ENCODE measurements around the gene TP53I13. TPM values are rescaled to one million over a fixed set of nuclear protein-coding genes. Genes with fewer than 3 reads are reported as not detected.

Gene TP53I13
- total and polyA plus RNA-seq, 9 donors = 29.3 to 45.1 (median 34.1) TPM

DNA sequence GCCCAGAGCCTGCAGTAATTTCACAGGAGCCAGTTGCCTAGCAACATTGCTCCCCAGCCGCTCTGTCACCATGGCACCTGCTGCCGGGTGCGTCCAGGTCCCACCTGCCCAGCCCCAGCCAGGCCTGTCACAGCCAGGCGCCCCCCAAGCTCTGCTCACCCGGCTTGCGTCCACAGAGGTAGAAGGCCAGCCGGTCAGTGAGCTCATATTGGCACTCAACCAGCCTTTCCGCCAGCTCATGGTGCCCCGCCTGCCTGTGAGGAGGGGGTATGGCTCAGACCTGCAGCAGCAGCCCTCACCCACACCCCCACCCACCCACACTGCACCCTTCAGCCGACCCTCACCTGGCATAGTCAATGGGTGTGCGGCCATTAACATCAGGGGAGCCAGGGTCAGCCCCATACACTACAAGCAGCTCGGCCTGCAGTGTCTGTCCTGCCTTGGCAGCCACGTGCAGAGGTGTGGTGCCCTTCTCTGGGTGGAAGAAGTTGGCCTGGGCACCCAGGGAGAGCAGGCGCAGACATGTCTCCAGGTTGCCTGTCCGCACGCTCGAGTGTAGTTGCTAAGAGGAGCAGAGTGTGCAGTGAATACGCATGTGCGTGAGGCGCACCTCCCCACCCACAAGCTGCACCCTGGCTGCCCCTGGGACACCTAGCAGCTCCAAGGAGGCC lies 13.2 kb downstream of the TP53I13 start:
- Histone ChIP-seq H3K27ac (ENCODE audit: low read length) (no peak overlapping the region), H3K27me3 (ENCODE audit: control insufficient read depth, insufficient read depth, low read length) (no peaks in the 10 kb centered on the region), H3K36me3 (ENCODE audit: control insufficient read depth, insufficient read depth, low read length) (peaks cover 79% of the 10 kb centered on the region), H3K4me3 (ENCODE audit: low read length) (no peak overlapping the region), H3K9me3 (replicated peaks; ENCODE audit: control insufficient read depth, low read depth, low read length) (no peaks in the 10 kb centered on the region), H3K4me1 (ENCODE audit: control insufficient read depth, insufficient read depth, low read length) (peaks cover 70% of the 10 kb centered on the region)
- DNase-seq = no peak
- 91% methylated on average over 13 of the region's 20 CpGs for WGBS (ENCODE audit: insufficient coverage)

GRCh38 chr17:29582254-29582765 lies 13.8 kb downstream of the TP53I13 start:
- H3K4me1 ChIP-seq (ENCODE audit: control insufficient read depth, insufficient read depth, low read length) = peaks cover 70% of the 10 kb centered on the region
- H3K27ac ChIP-seq (ENCODE audit: low read length) = no peak overlapping the region
- H3K9me3 ChIP-seq (replicated peaks; ENCODE audit: control insufficient read depth, low read depth, low read length) = no peaks in the 10 kb centered on the region
- DNase-seq = no peak
- WGBS (ENCODE audit: insufficient coverage) = 34% methylated on average over 4 of the region's 10 CpGs
- H3K36me3 ChIP-seq (ENCODE audit: control insufficient read depth, insufficient read depth, low read length) = peaks cover 77% of the 10 kb centered on the region
- no peaks in the 10 kb centered on the region for H3K27me3 ChIP-seq (ENCODE audit: control insufficient read depth, insufficient read depth, low read length)
- no peak overlapping the region for H3K4me3 ChIP-seq (ENCODE audit: low read length)

- Histone ChIP-seq H3K4me1 (ENCODE audit: control insufficient read depth, insufficient read depth, low read length) (peaks cover 70% of the 10 kb centered on the region), H3K9me3 (replicated peaks; ENCODE audit: control insufficient read depth, low read depth, low read length) (no peaks in the 10 kb centered on the region), H3K27me3 (ENCODE audit: control insufficient read depth, insufficient read depth, low read length) (no peaks in the 10 kb centered on the region), H3K27ac (ENCODE audit: low read length) (no peak overlapping the region), H3K4me3 (ENCODE audit: low read length) (no peak overlapping the region), H3K36me3 (ENCODE audit: control insufficient read depth, insufficient read depth, low read length) (peaks cover 72% of the 10 kb centered on the region)
- peak; percentile 66 for DNase-seq
- WGBS (ENCODE audit: insufficient coverage) = 79% methylated on average over 7 of the region's 13 CpGs
These were observed 14.3 kb downstream of the TP53I13 start for GRCh38 chr17:29582772-29583171.

GRCh38 chr17:29583324-29584248 lies 15.1 kb downstream of the TP53I13 start:
- Histone ChIP-seq H3K4me3 (ENCODE audit: low read length) (no peak overlapping the region), H3K36me3 (ENCODE audit: control insufficient read depth, insufficient read depth, low read length) (peaks cover 64% of the 10 kb centered on the region), H3K27ac (ENCODE audit: low read length) (peak overlapping the region; percentile 42), H3K4me1 (ENCODE audit: control insufficient read depth, insufficient read depth, low read length) (peaks cover 71% of the 10 kb centered on the region), H3K27me3 (ENCODE audit: control insufficient read depth, insufficient read depth, low read length) (no peaks in the 10 kb centered on the region), H3K9me3 (replicated peaks; ENCODE audit: control insufficient read depth, low read depth, low read length) (no peaks in the 10 kb centered on the region)
- 86% methylated on average over 15 of the region's 16 CpGs for WGBS (ENCODE audit: insufficient coverage)
- DNase-seq = peak; percentile 10

GRCh38 chr17:29584452-29585079 lies 16.1 kb downstream of the TP53I13 start:
- 17% methylated on average over 1 of the region's 12 CpGs for WGBS (ENCODE audit: insufficient coverage)
- no peaks in the 10 kb centered on the region for H3K9me3 ChIP-seq (replicated peaks; ENCODE audit: control insufficient read depth, low read depth, low read length)
- peaks cover 73% of the 10 kb centered on the region for H3K4me1 ChIP-seq (ENCODE audit: control insufficient read depth, insufficient read depth, low read length)
- H3K27me3 ChIP-seq (ENCODE audit: control insufficient read depth, insufficient read depth, low read length) = no peaks in the 10 kb centered on the region
- H3K4me3 ChIP-seq (ENCODE audit: low read length) = no peak overlapping the region
- peak overlapping the region; percentile 42 for H3K27ac ChIP-seq (ENCODE audit: low read length)
- peaks cover 54% of the 10 kb centered on the region for H3K36me3 ChIP-seq (ENCODE audit: control insufficient read depth, insufficient read depth, low read length)
- DNase-seq = no peak

DNA sequence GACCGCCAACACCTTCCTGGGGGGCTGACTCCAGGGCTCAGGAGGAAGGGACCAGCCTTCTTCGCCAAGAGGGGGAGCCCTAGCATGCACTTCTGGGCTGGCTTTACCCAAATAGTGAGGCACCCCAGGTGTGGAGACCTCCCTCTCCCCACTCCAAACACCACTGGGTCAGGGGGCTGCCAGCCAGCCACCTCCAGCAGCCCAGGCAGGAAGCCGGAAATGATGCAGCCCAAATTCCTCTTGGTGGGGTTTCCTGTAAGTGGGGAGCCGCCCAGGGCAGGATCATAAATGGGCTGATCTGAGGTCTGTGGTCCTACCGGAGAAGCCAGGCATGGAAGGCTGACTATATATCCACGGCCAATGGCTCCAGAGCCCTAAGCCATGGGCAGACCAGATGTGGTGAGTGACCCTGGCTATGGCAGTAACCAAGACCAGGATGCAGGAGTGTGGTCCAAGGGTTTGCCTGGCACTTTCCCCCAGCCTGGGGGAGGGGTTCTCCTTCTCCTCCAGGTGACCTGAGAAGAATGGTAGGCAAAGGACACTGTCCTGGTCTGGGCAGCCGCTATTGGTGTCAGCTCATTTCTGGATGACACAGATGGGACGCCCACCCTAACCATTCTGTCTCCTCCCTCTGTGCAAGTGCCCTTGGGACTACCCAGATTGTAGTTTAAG lies 16.7 kb downstream of the TP53I13 start:
- Histone ChIP-seq H3K36me3 (ENCODE audit: control insufficient read depth, insufficient read depth, low read length) (peaks cover 47% of the 10 kb centered on the region), H3K27ac (ENCODE audit: low read length) (peak overlapping the region; percentile 59), H3K9me3 (replicated peaks; ENCODE audit: control insufficient read depth, low read depth, low read length) (no peaks in the 10 kb centered on the region), H3K27me3 (ENCODE audit: control insufficient read depth, insufficient read depth, low read length) (no peaks in the 10 kb centered on the region), H3K4me3 (ENCODE audit: low read length) (peak overlapping the region; percentile 9), H3K4me1 (ENCODE audit: control insufficient read depth, insufficient read depth, low read length) (peaks cover 79% of the 10 kb centered on the region)
- 55% methylated on average over 3 of the region's 8 CpGs for WGBS (ENCODE audit: insufficient coverage)
- DNase-seq = no peak

- Histone ChIP-seq H3K27ac (ENCODE audit: low read length) (no peak overlapping the region), H3K27me3 (ENCODE audit: control insufficient read depth, insufficient read depth, low read length) (no peaks in the 10 kb centered on the region), H3K4me1 (ENCODE audit: control insufficient read depth, insufficient read depth, low read length) (peaks cover 85% of the 10 kb centered on the region), H3K36me3 (ENCODE audit: control insufficient read depth, insufficient read depth, low read length) (peaks cover 31% of the 10 kb centered on the region), H3K9me3 (replicated peaks; ENCODE audit: control insufficient read depth, low read depth, low read length) (no peaks in the 10 kb centered on the region), H3K4me3 (ENCODE audit: low read length) (no peak overlapping the region)
- 94% methylated on average over 3 of the region's 9 CpGs for WGBS (ENCODE audit: insufficient coverage)
- DNase-seq = no peak
These were observed 18.4 kb downstream of the TP53I13 start for GRCh38 chr17:29586676-29587469.

DNA sequence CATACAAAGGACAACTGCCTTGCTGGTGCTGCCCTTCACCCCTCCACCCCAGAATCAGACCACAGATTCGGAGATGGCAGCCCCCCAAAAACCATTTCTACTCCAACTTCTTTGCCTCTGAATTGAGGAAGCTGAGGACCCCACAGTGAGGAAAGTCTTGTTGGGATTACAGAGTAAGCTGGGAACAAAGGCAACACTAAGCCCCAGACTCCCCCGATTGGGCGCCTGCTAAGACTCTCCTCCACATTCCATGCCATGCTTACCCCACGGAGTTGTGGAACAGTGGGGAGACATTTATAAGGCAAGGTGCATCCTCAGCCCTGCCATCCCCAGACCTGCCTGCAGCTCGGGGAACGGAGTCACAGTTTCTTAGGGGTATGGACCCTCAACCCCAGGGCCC lies 19.1 kb downstream of the TP53I13 start:
- no peak for DNase-seq
- Histone ChIP-seq H3K9me3 (replicated peaks; ENCODE audit: control insufficient read depth, low read depth, low read length) (no peaks in the 10 kb centered on the region), H3K27ac (ENCODE audit: low read length) (peak overlapping the region; percentile 15), H3K27me3 (ENCODE audit: control insufficient read depth, insufficient read depth, low read length) (no peaks in the 10 kb centered on the region), H3K4me3 (ENCODE audit: low read length) (peak overlapping the region; percentile 67), H3K4me1 (ENCODE audit: control insufficient read depth, insufficient read depth, low read length) (peaks cover 85% of the 10 kb centered on the region), H3K36me3 (ENCODE audit: control insufficient read depth, insufficient read depth, low read length) (peaks cover 24% of the 10 kb centered on the region)
- 83% methylated on average over 2 of the region's 6 CpGs for WGBS (ENCODE audit: insufficient coverage)

- peaks cover 84% of the 10 kb centered on the region for H3K4me1 ChIP-seq (ENCODE audit: control insufficient read depth, insufficient read depth, low read length)
- H3K27me3 ChIP-seq (ENCODE audit: control insufficient read depth, insufficient read depth, low read length) = no peaks in the 10 kb centered on the region
- H3K4me3 ChIP-seq (ENCODE audit: low read length) = peak overlapping the region; percentile 67
- H3K36me3 ChIP-seq (ENCODE audit: control insufficient read depth, insufficient read depth, low read length) = peaks cover 19% of the 10 kb centered on the region
- 0% methylated on average over 3 of the region's 8 CpGs for WGBS (ENCODE audit: insufficient coverage)
- no peaks in the 10 kb centered on the region for H3K9me3 ChIP-seq (replicated peaks; ENCODE audit: control insufficient read depth, low read depth, low read length)
- H3K27ac ChIP-seq (ENCODE audit: low read length) = peak overlapping the region; percentile 82
- DNase-seq = no peak
These were observed 19.6 kb downstream of the TP53I13 start for GRCh38 chr17:29588017-29588561.

All from muscle of leg (tissue), 11 donors.